HepG2 (cell line): ENCODE measurements around the gene CDC37. TPM values are rescaled to one million over a fixed set of nuclear protein-coding genes. Genes with fewer than 3 reads are reported as not detected.

Experiments
- ATAC-seq: fragments of 200-7000 bp; cut with Tn5 transposase; 3 replicates; pipeline ENCODE4 v1.9.1; 2020; ENCODE audit warnings: mild to moderate bottlenecking, moderate library complexity
- BruUV-seq: library from RNA; stranded (reverse); fragments of 400-500 nt; replicated peaks from 2 replicates; lab custom pipeline; 2021; lab: Mats Ljungman, UMichigan
- CTCF ChIA-PET: fragments of 300-600 bp; formaldehyde crosslinking; extraction: SDS; loops from one replicate; lab custom pipeline; 2021; ENCODE audit warnings: low total read pairs, inconsistent platforms, low intra/inter-chr PET ratio; lab: Yijun Ruan, JAX
- POLR2A ChIA-PET: fragments of 350-600 bp; sonication (Branson Sonifier 250); formaldehyde crosslinking; loops from one replicate; lab custom pipeline; 2020; ENCODE audit warnings: antibody characterized with exemption, inconsistent platforms; lab: Yijun Ruan, JAX
- DNase-seq: peaks from one replicate; pipeline ENCODE4 v3.0.0-alpha.2; 2015; ENCODE audit warnings: low spot score
- FAIRE-seq: peaks from 3 replicates; lab custom pipeline; 2011; peaks lifted over from hg19 to GRCh38; lab: Jason Lieb, UNC
- H2AFZ ChIP-seq: one replicate; pipeline ENCODE4 v1.6.1; 2011; ENCODE audit warnings: low read length, inconsistent platforms
- H3K27ac ChIP-seq: fragments of 300-600 bp; 3 replicates; pipeline ENCODE4 v1.8.0; 2011; ENCODE audit warnings: mixed run types, mild to moderate bottlenecking, mixed read lengths, low read length, inconsistent platforms; ENCODE audit not compliant: insufficient read depth; ENCODE audit errors: extremely low read length
- H3K27me3 ChIP-seq, 2 experiments: fragments of 200-600 bp in 1 of 2; 2 replicates in 1 of 2; 3 replicates in 1 of 2; pipeline versions ENCODE4 v1.6.0 to v1.8.0; 2011; ENCODE audit warnings: low read length in 2 of 2, mild to moderate bottlenecking in 2 of 2, moderate library complexity in 2 of 2, inconsistent platforms in 1 of 2; ENCODE audit not compliant: insufficient read depth in 2 of 2, control insufficient read depth in 1 of 2
- H3K36me3 ChIP-seq, 2 experiments: fragments of 200-600 bp in 1 of 2; replicated peaks in 1 of 2; 2 replicates in 1 of 2; 3 replicates in 1 of 2; pipeline versions ENCODE4 v1.5.1 to v1.8.0; 2011; ENCODE audit warnings: low read length in 2 of 2, inconsistent platforms in 1 of 2; ENCODE audit not compliant: insufficient read depth in 2 of 2, control insufficient read depth in 1 of 2
- H3K4me1 ChIP-seq: 2 replicates; pipeline ENCODE4 v1.5.1; 2012; ENCODE audit warnings: low read length, inconsistent platforms; ENCODE audit not compliant: insufficient read depth
- H3K4me2 ChIP-seq: 2 replicates; pipeline ENCODE4 v1.6.0; 2011; ENCODE audit warnings: low read depth, low read length, inconsistent platforms
- H3K4me3 ChIP-seq, 3 experiments: fragments of 200-600 bp in 1 of 3; sonication (generic), shearing (Covaris generic) in 1 of 3; replicated peaks in 1 of 3; 2 replicates each; pipeline ENCODE4 v1.5.1; 2011 to 2016; ENCODE audit warnings: low read length in 3 of 3, inconsistent platforms in 2 of 3, low read depth in 2 of 3, mild to moderate bottlenecking in 2 of 3, control low read depth in 1 of 3, mixed read lengths in 1 of 3; ENCODE audit not compliant: insufficient read depth in 1 of 3
- H3K79me2 ChIP-seq: one replicate; pipeline ENCODE4 v1.6.1; 2011; ENCODE audit warnings: low read length, inconsistent platforms; ENCODE audit not compliant: insufficient read depth
- H3K9ac ChIP-seq: 2 replicates; pipeline ENCODE4 v1.6.0; 2011; ENCODE audit warnings: mild to moderate bottlenecking, low read depth, low read length, inconsistent platforms; ENCODE audit not compliant: insufficient read depth
- H3K9me3 ChIP-seq: 2 replicates; pipeline ENCODE4 v1.5.1; 2012; ENCODE audit warnings: mild to moderate bottlenecking, low read length
- H4K20me1 ChIP-seq: 2 replicates; pipeline ENCODE4 v1.6.0; 2011; ENCODE audit warnings: inconsistent platforms, mild to moderate bottlenecking, low read length, moderate library complexity; ENCODE audit not compliant: insufficient read depth
- MAFK ChIP-seq, 2 experiments: IDR thresholded peaks in 1 of 2; conservative IDR thresholded peaks in 1 of 2; 2 replicates each; pipeline ENCODE4 v1.6.1; 2011; ENCODE audit warnings: improper control_type of control experiment in 2 of 2, low read length in 2 of 2
- ZNF33A ChIP-seq: sonication (generic); formaldehyde crosslinking; IDR thresholded peaks from 2 replicates; pipeline ENCODE4 v1.5.1; 2020; ENCODE audit warnings: missing genetic modification reagents, mild to moderate bottlenecking, moderate library complexity, borderline replicate concordance
- ZNF441 ChIP-seq: sonication (generic); formaldehyde crosslinking; IDR thresholded peaks from 2 replicates; pipeline ENCODE4 v1.7.0; 2021; ENCODE audit warnings: missing genetic modification reagents, borderline replicate concordance
- ZNF615 ChIP-seq: sonication (generic); formaldehyde crosslinking; IDR thresholded peaks from 2 replicates; pipeline ENCODE4 v1.5.0; 2020; ENCODE audit warnings: mild to moderate bottlenecking, missing genetic modification reagents, borderline replicate concordance
- WGBS: methylation state at CpG from one replicate; pipeline ENCODE4 v1.1.6; 2017; ENCODE audit warnings: low lambda C conversion rate; 5-methylcytosine and 5-hydroxymethylcytosine counted together
- in situ Hi-C: cut with HindIII; loops from 2 replicates; pipeline ENCODE4 v1.10.0; 2017; ENCODE audit warnings: low pct_unique_long_range_greater_than_20kb; ENCODE audit not compliant: extremely low pct_ligation_motif_present
- intact Hi-C: fragments of 100-400 bp; cut with micrococcal nuclease; formaldehyde crosslinking; loops from one replicate; pipeline ENCODE4 v1.10.0; 2022; ENCODE audit not compliant: unreplicated experiment
- polyA plus RNA-seq, 8 experiments: library from polyadenylated mRNA; depleted of rRNA in 3 of 8; stranded (reverse) in 7 of 8; unstranded in 1 of 8; fragments of >200 nt; fragmentation: Illumina TruSeq in 4 of 8; extraction: Trizol in 4 of 8; gene quantifications; 2 replicates each; pipeline versions ENCODE4 v1.2.1 to v1.2.3, GENCODE V29; 2011 to 2016; ENCODE audit warnings: low read depth in 4 of 8, missing spikeins in 1 of 8, mixed read lengths in 1 of 8; ENCODE audit not compliant: insufficient read depth in 1 of 8
- total RNA-seq, 5 experiments: library from RNA; depleted of rRNA; stranded (reverse); fragments of >200 nt; fragmentation: Illumina TruSeq; extraction: Trizol; gene quantifications; 2 replicates each; pipeline ENCODE4 v1.2.3, GENCODE V29; 2016; ENCODE audit warnings: low read depth in 1 of 5
- TF ChIP-seq, protein P1 (sequence below): sonication (generic); formaldehyde crosslinking; IDR thresholded peaks from 2 replicates; pipeline ENCODE4 v1.8.1; 2023; ENCODE audit warnings: mild to moderate bottlenecking, missing genetic modification reagents

The CDC37 gene
- total and polyA plus RNA-seq, 2 of the 13 experiments (the other 11 are each of a cell fraction or from before 2014, with no cell fraction given): 158 to 177 TPM

DNA sequence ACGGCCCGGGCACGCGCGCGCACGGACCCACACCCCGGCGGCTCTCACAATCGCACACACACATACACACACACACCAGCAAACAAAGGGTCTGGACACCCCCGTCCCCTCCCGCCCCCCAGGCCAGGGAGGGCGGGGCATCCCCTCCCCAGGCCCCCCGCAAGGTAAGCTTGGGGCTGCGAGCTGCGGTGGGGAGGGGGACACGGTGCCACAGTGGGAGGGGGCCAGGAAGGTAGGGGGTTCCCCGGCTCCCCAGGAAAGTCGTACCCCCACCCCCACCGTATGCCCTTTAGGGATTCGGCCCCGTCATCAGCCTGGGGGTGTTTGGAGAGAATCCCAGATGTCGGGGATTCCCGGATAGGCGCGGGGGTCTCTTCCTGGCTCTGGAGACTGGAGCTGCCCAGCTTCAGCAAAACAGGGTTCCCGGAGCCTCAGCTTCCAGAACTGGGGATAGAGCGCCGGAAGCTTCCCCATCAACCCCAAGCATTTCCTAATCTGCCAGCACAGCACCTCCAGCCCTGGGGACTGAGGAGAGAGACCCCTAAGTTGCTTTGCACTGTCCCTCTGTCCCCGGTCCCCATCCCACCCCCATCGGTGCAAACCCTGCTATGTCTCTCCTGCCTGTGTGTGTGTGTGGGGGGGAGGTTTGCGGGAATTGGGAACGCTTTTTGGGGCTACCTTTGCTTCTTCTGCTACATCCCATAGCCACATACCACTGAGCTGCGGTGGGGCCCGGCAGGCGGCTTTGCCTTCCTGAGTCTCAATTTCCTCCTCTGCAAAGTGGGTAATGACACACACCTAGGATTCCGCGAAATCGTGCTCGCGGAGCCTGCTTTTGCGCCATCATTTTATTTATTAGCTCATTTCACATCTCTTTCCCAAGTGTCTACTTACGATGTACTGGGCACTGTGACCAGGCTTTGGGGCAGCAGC is 1.8 kb upstream of the CDC37 start:
- WGBS: 15% methylated on average over 16 of the region's 43 CpGs
- Histone ChIP-seq H3K27ac (no peak overlapping the region), H3K9ac (no peak overlapping the region), H3K36me3 (peaks cover 0 to 2% of the 10 kb centered on the region in 2 experiments; a peak in 1 of 5 replicates), H3K4me3 (peak overlapping the region; percentile 87 to 93 (median 90); a peak in 5 of 6 replicates), H3K9me3 (no peaks in the 10 kb centered on the region), H4K20me1 (peaks cover 11% of the 10 kb centered on the region; the same call in 1 of the 2 replicates), H2AFZ (no peak overlapping the region), H3K27me3 (peaks cover 4 to 37% of the 10 kb centered on the region in 2 experiments; a peak in 4 of 5 replicates), H3K4me1 (peaks cover 17% of the 10 kb centered on the region), H3K79me2 (peaks cover 31% of the 10 kb centered on the region), H3K4me2 (peak overlapping the region; percentile 100)
- POLR2A ChIA-PET: interaction anchor here (0.9 to 2.4 kb wide), 2 partner anchors 11 to 49 kb away, joined by 3 to 12 read pairs; no protein-coding TSS in a partner anchor
- in situ Hi-C loops: no loop called here
- no peak for FAIRE-seq
- TF ChIP-seq ZNF441 (CRISPR knock-in tag) (no peak), ZNF615 (CRISPR knock-in tag) (no peak), MAFK (conservative IDR thresholded peaks at IDR 0.05 in 1 of 2, IDR thresholded peaks at IDR 0.05 in 1 of 2; ENCODE audit: low read length in 2 of 2) (no peak), ZNF33A (no peak)
- TF ChIP-seq, protein P1, sequence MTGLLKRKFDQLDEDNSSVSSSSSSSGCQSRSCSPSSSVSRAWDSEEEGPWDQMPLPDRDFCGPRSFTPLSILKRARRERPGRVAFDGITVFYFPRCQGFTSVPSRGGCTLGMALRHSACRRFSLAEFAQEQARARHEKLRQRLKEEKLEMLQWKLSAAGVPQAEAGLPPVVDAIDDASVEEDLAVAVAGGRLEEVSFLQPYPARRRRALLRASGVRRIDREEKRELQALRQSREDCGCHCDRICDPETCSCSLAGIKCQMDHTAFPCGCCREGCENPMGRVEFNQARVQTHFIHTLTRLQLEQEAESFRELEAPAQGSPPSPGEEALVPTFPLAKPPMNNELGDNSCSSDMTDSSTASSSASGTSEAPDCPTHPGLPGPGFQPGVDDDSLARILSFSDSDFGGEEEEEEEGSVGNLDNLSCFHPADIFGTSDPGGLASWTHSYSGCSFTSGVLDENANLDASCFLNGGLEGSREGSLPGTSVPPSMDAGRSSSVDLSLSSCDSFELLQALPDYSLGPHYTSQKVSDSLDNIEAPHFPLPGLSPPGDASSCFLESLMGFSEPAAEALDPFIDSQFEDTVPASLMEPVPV: no peak
- CTCF ChIA-PET: interaction anchor here (1.3 to 4.0 kb wide), 4 partner anchors 12 to 167 kb away, joined by 3 to 40 read pairs (median 22); no protein-coding TSS in a partner anchor
- intact Hi-C loops: loop anchor here (1.0 kb wide), 1 partner anchor 19 kb away; no protein-coding TSS in a partner anchor
- no TSS peak for BruUV-seq
- DNase-seq: no peak
- ATAC-seq: no peak
